ENCODE data around the gene HOXC10. TPM values are rescaled to one million over a fixed set of nuclear protein-coding genes. Genes with fewer than 3 reads are reported as not detected.

The HOXC10 gene
- total and polyA plus RNA-seq, 2 donors (not counting 3 experiments of a cell fraction or from before 2014, with no cell fraction given), result 0.18 TPM; not detected in 1

- no TSS peak for BruUV-seq (replicated peaks)
- CTCF ChIA-PET, result interaction anchor here (1.2 to 4.3 kb wide), 4 partner anchors 9 to 38 kb away, joined by 3 to 24 read pairs (median 13); partner anchors contain the start of gene HOXC10
- dilution Hi-C loops (cut with MboI; ENCODE audit: extremely low pct_ligation_motif_present, low sequenced_read_pairs), result no loop called here
Measured at GRCh38 chr12:53994009-53994263, 9.0 kb downstream of the HOXC10 start.

More at GRCh38 chr12:53994009-53994263, 9.0 kb downstream of the HOXC10 start:
- H2AFZ ChIP-seq (ENCODE audit: low read depth, low read length), result no peak overlapping the region
- no peak overlapping the region for H3K4me3 ChIP-seq (replicated peaks in 1 of 3; ENCODE audit: insufficient read depth in 1 of 3, low read depth in 1 of 3, low read length in 3 of 3)
- DNase-seq (ENCODE audit: low read depth, low spot score) (no peak), FAIRE-seq (no peak)
- H3K9me1 ChIP-seq (replicated peaks; ENCODE audit: control insufficient read depth, extremely low read depth, insufficient read depth, low read length), result no peaks in the 10 kb centered on the region
- POLR2A ChIA-PET, result no interaction called here
- H3K27me3 ChIP-seq (ENCODE audit: control insufficient read depth in 2 of 2, insufficient read depth in 2 of 2, low read length in 2 of 2), result peaks cover 91 to 98% of the 10 kb centered on the region in 2 experiments
- intact Hi-C loops (cut with micrococcal nuclease), result no loop called here
- H3K36me3 ChIP-seq (ENCODE audit: control insufficient read depth in 2 of 2, extremely low read depth in 1 of 2, insufficient read depth in 2 of 2, low read length in 2 of 2), result no peaks in the 10 kb centered on the region
- H4K20me1 ChIP-seq (replicated peaks; ENCODE audit: control insufficient read depth, extremely low read depth, insufficient read depth, low read length), result no peaks in the 10 kb centered on the region
- no peaks in the 10 kb centered on the region for H3K79me2 ChIP-seq (ENCODE audit: control insufficient read depth, insufficient read depth, low read length)
- no peaks in the 10 kb centered on the region for H3K4me1 ChIP-seq (ENCODE audit: control insufficient read depth, extremely low read depth, insufficient read depth, low read length)
- H3K9me3 ChIP-seq (replicated peaks; ENCODE audit: control insufficient read depth, insufficient read depth, low read length), result no peaks in the 10 kb centered on the region
- no peak overlapping the region for H3K27ac ChIP-seq (ENCODE audit: insufficient read depth, low read depth, low read length)
- H3K9ac ChIP-seq (replicated peaks; ENCODE audit: extremely low read depth, insufficient read depth, low read length), result no peak overlapping the region
- TF ChIP-seq POLR2A (IDR thresholded peaks at IDR 0.05; ENCODE audit: low read depth, low read length), result no peak
- TF ChIP-seq EZH2 (IDR thresholded peaks at IDR 0.05; ENCODE audit: borderline replicate concordance, low read depth, low read length, severe bottlenecking), result no peak
- no peak for TF ChIP-seq CTCF (IDR thresholded peaks at IDR 0.05; ENCODE audit: extremely low read depth in 1 of 2, insufficient read depth in 1 of 2, low read depth in 1 of 2, low read length in 2 of 2)
- no peak for TF ChIP-seq MYC (IDR thresholded peaks at IDR 0.05; ENCODE audit: low read depth, low read length)
- no peak for TF ChIP-seq JUN (IDR thresholded peaks at IDR 0.05; ENCODE audit: borderline replicate concordance, insufficient read depth, insufficient read length, low read depth)
- TF ChIP-seq FOS (IDR thresholded peaks at IDR 0.05; ENCODE audit: borderline replicate concordance, insufficient read depth, low read length), result no peak
- TF ChIP-seq GATA2 (IDR thresholded peaks at IDR 0.05; ENCODE audit: insufficient read depth, insufficient read length, low read depth, low read length), result no peak
- no peak for TF ChIP-seq POLR2AphosphoS5 (IDR thresholded peaks at IDR 0.05; ENCODE audit: insufficient read depth, low read depth, low read length)
- no peak overlapping the region for H3K4me2 ChIP-seq (ENCODE audit: insufficient read depth, low read length)

Data from endothelial cell of umbilical vein (primary cell).